22Rv1 (cell line): Measurements from ENCODE around the gene LUZP1.

Source experiments
- H3K27ac ChIP-seq: fragments of 450-650 bp; 2 replicates; pipeline ENCODE4 v1.5.1; 2017
- CTCF ChIP-seq: fragments of 450-650 bp; IDR thresholded peaks from 2 replicates; pipeline ENCODE4 v1.5.1; 2017; ENCODE audit warnings: mild to moderate bottlenecking
- ZFX ChIP-seq: fragments of 450-650 bp; IDR thresholded peaks from 2 replicates; pipeline ENCODE4 v1.6.1; 2017; ENCODE audit warnings: antibody characterized with exemption, borderline replicate concordance

The LUZP1 gene

GRCh38 chr1:23116216-23116836 is 52.3 kb downstream of the LUZP1 start:
- H3K27ac ChIP-seq = no peak overlapping the region

GRCh38 chr1:23114424-23115079 is 54.1 kb downstream of the LUZP1 start:
- no peak for TF ChIP-seq CTCF
- TF ChIP-seq ZFX = no peak
- H3K27ac ChIP-seq = peak overlapping the region; percentile 25; the same call in 1 of the 2 replicates

More at GRCh38 chr1:23116216-23116836, 52.3 kb downstream of the LUZP1 start:
- TF ChIP-seq ZFX (no peak), CTCF (no peak)

- H3K27ac ChIP-seq = no peak overlapping the region
- TF ChIP-seq CTCF (no peak), ZFX (no peak)
Observed at GRCh38 chr1:23111600-23112535, 56.8 kb downstream of the LUZP1 start.

- no peak overlapping the region for H3K27ac ChIP-seq
- no peak for TF ChIP-seq CTCF
- no peak for TF ChIP-seq ZFX
Observed at GRCh38 chr1:23110391-23110790, 58.3 kb downstream of the LUZP1 start.

- H3K27ac ChIP-seq = no peak overlapping the region
- no peak for TF ChIP-seq ZFX
- no peak for TF ChIP-seq CTCF
Observed at GRCh38 chr1:23108918-23109533, 59.6 kb downstream of the LUZP1 start.

- TF ChIP-seq ZFX = no peak
- no peak for TF ChIP-seq CTCF
- H3K27ac ChIP-seq = no peak overlapping the region
Observed at GRCh38 chr1:23103001-23103889, 65.4 kb downstream of the LUZP1 start.
